ENCODE data around the gene ISG15. TPM values are rescaled to one million over a fixed set of nuclear protein-coding genes. Genes with fewer than 3 reads are reported as not detected.
"Not testable (repeated sequence)": the region's sequence is repeated elsewhere in the genome, so short reads cannot be mapped to it uniquely, and the experiment has no call there.

ISG15 gene
- total RNA-seq, 1 donor from 2014 or later: 45.5 TPM

DNA sequence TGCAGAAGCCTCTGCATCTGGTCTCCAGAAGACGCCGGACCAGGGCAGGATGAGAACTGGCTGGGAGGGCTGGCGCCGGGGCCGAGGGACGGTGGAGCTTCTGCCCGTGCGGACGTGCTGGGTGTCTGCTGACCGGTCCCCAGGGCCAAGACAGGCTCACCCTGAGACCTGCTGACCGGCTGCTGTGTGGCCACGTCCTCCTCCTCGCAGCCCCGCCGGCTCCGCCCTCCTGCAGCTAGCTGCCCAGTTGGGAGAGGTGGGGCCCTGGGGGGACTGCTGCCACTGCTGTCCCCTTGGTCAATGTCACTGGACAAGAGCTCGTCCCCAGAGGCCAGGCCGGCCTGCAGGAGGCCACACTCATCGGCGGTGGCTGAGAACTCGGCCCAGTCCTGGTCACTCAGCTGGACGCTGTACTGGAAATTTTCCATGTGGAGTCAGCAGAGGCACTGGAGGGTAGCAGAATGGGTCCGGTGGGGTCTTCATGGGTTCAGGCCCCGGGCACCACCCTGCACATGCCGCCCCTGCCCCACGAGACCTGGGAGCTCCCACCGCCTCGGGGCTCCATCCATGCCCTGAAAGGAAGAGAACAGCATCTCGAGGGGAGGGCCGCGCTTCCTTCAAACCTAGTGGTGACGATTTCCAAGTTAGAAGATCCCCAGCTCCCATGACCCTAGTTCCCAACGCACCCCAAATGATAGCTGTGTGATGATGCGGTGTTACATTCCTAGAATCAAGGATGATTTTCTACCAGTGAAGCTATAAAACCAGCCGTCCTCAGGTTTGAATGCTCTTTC lies 32.5 kb upstream of the ISG15 start:
- no peak for DNase-seq
- no peak overlapping the region for H3K27ac Mint-ChIP-seq
- H3K27me3 Mint-ChIP-seq: peaks cover 10% of the 10 kb centered on the region
- H3K4me1 Mint-ChIP-seq: peaks cover 4% of the 10 kb centered on the region
- intact Hi-C loops (cut with micrococcal nuclease): no loop called here
- H3K4me3 Mint-ChIP-seq: no peak overlapping the region
- no peaks in the 10 kb centered on the region for H3K36me3 Mint-ChIP-seq (ENCODE audit: low read depth)
- no peaks in the 10 kb centered on the region for H3K9me3 Mint-ChIP-seq

DNA sequence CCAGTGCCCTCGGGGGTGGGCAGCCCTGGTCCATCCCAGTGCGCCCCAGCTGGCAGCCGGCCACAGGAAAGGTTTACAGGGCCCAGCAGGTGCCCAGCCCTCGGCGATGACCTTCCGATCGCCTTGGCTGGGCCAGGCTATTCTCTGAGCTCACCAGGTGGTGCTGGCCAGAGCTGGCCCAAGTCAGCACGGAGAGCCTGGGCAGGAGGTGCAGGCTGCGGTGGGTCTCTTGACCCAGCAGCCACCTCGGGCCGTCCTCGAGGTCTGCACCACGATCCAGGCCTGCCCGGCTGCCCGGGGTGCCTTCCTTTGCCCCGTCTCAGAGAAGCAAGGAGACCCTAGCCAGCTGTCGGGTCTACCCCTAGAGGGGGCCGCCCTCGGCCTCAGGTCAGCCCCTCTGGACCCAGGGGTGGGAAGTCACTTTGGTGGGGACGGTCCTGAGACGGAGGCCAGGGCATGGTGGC lies 31.8 kb upstream of the ISG15 start:
- peaks cover 2% of the 10 kb centered on the region for H3K4me1 Mint-ChIP-seq
- H3K27me3 Mint-ChIP-seq: peaks cover 15% of the 10 kb centered on the region
- no peak overlapping the region for H3K4me3 Mint-ChIP-seq
- H3K36me3 Mint-ChIP-seq (ENCODE audit: low read depth): no peaks in the 10 kb centered on the region
- no peak for DNase-seq
- intact Hi-C loops (cut with micrococcal nuclease): no loop called here
- no peak overlapping the region for H3K27ac Mint-ChIP-seq
- H3K9me3 Mint-ChIP-seq: no peaks in the 10 kb centered on the region

GRCh38 chr1:981955-982558 lies 31.2 kb upstream of the ISG15 start, which contains the start of gene PERM1:
Gene PERM1 (minus strand): TSS chr1:982093. CDS start chr1:981029, 1,064 bp downstream.
- H3K4me1 Mint-ChIP-seq: peaks cover 2% of the 10 kb centered on the region
- H3K4me3 Mint-ChIP-seq: no peak within 1 kb of the TSS
- H3K9me3 Mint-ChIP-seq: no peaks in the 10 kb centered on the region
- H3K27me3 Mint-ChIP-seq: peaks cover 16% of the 10 kb centered on the region
- no peaks in the 10 kb centered on the region for H3K36me3 Mint-ChIP-seq (ENCODE audit: low read depth)
- no peak within 1 kb of the TSS for H3K27ac Mint-ChIP-seq
- intact Hi-C loops (cut with micrococcal nuclease): no loop called here
- DNase-seq: no peak

DNA sequence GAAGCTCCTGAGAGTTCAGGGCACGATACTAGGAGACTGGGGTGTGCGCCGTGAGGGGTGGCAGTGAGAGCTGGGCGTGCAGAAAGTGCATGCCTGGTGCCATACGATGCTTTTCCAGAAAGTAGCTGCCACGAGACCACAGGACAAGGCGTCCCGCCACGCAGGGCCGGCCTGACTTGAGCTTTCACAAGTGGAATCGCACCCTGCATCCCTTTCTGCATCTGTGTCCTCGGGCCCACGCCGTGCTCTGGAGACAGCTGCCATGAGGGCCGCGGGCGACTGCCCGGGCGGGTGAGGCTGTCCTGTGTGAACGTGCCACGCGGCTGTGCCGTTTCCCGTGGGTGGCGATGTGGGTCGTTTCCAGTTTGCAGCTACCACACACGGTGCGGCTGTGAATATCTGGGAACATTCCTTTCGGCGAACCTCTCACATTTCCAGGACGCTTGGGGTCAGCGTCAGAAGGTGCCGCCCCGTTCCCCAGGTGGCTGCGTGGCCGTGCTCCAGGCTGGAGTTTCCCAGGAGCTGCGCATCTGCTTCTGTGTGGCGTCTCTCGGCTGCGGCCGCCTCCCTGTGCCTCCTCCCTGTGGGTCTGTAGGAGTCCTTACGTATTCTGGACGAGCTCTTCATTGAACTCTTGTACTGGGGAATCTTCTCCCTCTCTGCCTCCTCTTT lies 30.4 kb upstream of the ISG15 start:
- Mint-ChIP-seq H3K36me3 (ENCODE audit: low read depth) (no peaks in the 10 kb centered on the region), H3K4me1 (peaks cover 2% of the 10 kb centered on the region), H3K27ac (no peak overlapping the region), H3K9me3 (no peaks in the 10 kb centered on the region), H3K4me3 (no peak overlapping the region), H3K27me3 (peaks cover 19% of the 10 kb centered on the region)
- intact Hi-C loops (cut with micrococcal nuclease): no loop called here
- no peak for DNase-seq

- Mint-ChIP-seq H3K4me3 (no peak overlapping the region), H3K4me1 (no peaks in the 10 kb centered on the region), H3K36me3 (ENCODE audit: low read depth) (no peaks in the 10 kb centered on the region), H3K27me3 (peaks cover 23% of the 10 kb centered on the region), H3K9me3 (peaks cover 3% of the 10 kb centered on the region), H3K27ac (no peak overlapping the region)
- intact Hi-C loops (cut with micrococcal nuclease): loop anchor here (1.0 kb wide), 1 partner anchor 80 kb away; no protein-coding TSS in a partner anchor
- DNase-seq: peak; percentile 89
Measured at GRCh38 chr1:983798-984475, 29.4 kb upstream of the ISG15 start.

DNA sequence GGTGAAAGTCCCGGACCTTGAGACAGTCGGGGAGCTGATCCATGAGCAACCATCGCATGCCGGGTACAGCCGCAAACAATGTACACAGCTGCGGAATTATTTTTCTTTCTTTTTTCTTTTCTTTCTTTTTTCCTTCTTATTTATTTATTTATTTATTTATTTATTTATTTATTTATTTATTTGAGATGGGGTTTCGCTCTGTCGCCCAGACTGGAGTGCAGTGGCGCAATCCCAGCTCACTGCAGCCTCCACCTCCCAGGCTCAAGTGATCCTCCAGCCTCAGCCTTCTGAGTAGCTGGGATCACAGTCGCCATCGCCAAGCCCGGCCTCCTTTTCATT lies 28.9 kb upstream of the ISG15 start:
- no peak overlapping the region for H3K4me3 Mint-ChIP-seq
- H3K9me3 Mint-ChIP-seq: peaks cover 3% of the 10 kb centered on the region
- peaks cover 26% of the 10 kb centered on the region for H3K27me3 Mint-ChIP-seq
- H3K27ac Mint-ChIP-seq: no peak overlapping the region
- intact Hi-C loops (cut with micrococcal nuclease): loop anchor here (1.0 kb wide), 1 partner anchor 80 kb away; no protein-coding TSS in a partner anchor
- H3K4me1 Mint-ChIP-seq: no peaks in the 10 kb centered on the region
- no peaks in the 10 kb centered on the region for H3K36me3 Mint-ChIP-seq (ENCODE audit: low read depth)
- no peak for DNase-seq

DNA sequence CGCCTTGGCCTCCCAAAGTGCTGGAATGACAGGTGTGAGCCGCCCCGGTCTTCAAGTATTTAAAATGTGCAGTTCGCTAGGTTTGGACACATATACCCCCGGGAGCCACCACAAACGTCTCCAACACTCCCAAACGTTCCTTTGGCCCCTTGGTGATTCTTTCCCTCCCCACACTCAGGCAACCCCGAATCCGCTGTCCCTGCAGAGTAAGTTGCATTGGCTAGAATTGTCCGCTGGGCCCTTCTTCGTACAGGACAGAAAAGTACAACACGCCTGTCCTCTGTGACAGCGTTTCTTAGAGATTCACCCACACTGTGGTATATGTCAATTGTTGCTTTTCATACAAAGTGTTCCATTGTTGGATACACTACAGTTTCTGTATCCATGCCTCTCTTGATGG lies 28.2 kb upstream of the ISG15 start:
- intact Hi-C loops (cut with micrococcal nuclease): no loop called here
- Mint-ChIP-seq H3K4me3 (no peak overlapping the region), H3K36me3 (ENCODE audit: low read depth) (no peaks in the 10 kb centered on the region), H3K4me1 (no peaks in the 10 kb centered on the region), H3K9me3 (peaks cover 3% of the 10 kb centered on the region), H3K27ac (no peak overlapping the region), H3K27me3 (peaks cover 31% of the 10 kb centered on the region)
- DNase-seq: no peak

- H3K27me3 Mint-ChIP-seq: peaks cover 31% of the 10 kb centered on the region
- H3K36me3 Mint-ChIP-seq (ENCODE audit: low read depth); H3K27ac Mint-ChIP-seq; DNase-seq; intact Hi-C loops (cut with micrococcal nuclease); H3K9me3 Mint-ChIP-seq; H3K4me3 Mint-ChIP-seq; H3K4me1 Mint-ChIP-seq: not testable (repeated sequence)
Measured at GRCh38 chr1:988061-988460, 25.2 kb upstream of the ISG15 start.

- intact Hi-C loops (cut with micrococcal nuclease); H3K9me3 Mint-ChIP-seq: not testable (repeated sequence)
- H3K27me3 Mint-ChIP-seq: peaks cover 36% of the 10 kb centered on the region
Measured at GRCh38 chr1:991275-991674, 22.0 kb upstream of the ISG15 start.

DNA sequence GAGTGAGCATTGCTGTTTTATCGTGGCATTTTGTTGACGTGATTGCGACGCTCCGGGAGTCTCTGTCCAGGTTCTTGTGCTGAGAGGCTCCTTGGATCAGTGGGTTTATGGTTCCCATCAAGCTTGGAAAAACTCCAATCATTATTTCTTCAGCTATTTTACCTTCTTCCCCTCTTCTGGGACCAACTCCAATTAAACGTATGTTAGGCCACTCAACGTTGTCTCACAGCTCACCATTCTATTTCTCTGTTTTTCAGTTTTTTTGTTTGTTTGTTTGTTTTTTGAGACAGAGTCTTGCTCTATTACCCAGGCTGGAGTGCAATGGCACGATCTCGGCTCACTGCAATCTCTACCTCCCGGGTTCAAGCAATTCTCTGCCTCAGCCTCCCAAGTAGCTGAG lies 21.4 kb upstream of the ISG15 start:
- Mint-ChIP-seq H3K9me3 (peaks cover 6% of the 10 kb centered on the region), H3K36me3 (ENCODE audit: low read depth) (peaks cover 2% of the 10 kb centered on the region), H3K4me3 (no peak overlapping the region), H3K4me1 (peaks cover 9% of the 10 kb centered on the region), H3K27ac (no peak overlapping the region), H3K27me3 (peaks cover 33% of the 10 kb centered on the region)
- DNase-seq: no peak
- intact Hi-C loops (cut with micrococcal nuclease): no loop called here

More at GRCh38 chr1:991275-991674, 22.0 kb upstream of the ISG15 start:
- H3K36me3 Mint-ChIP-seq (ENCODE audit: low read depth); H3K4me3 Mint-ChIP-seq; H3K4me1 Mint-ChIP-seq; H3K27ac Mint-ChIP-seq; DNase-seq: not testable (repeated sequence)

DNA sequence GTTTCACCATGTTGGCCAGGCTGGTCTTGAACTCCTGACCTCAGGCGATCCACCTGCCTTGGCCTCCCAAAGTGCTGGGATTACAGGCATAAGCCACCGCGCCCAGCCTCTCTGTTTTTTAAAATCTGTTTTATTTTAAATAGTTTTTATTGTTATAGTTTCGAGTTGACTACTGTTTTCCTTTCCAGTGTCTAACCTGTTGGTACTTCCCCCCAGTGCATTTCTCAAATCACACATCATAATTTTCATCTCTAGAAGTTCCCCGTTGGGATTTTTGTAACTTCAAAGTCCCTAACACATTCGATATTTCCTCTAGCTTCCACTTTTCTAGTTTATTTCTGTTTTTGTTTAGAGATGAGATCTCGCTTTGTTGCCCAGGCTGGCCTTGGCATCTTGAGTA lies 20.9 kb upstream of the ISG15 start:
- peaks cover 6% of the 10 kb centered on the region for H3K9me3 Mint-ChIP-seq
- no peak for DNase-seq
- H3K36me3 Mint-ChIP-seq (ENCODE audit: low read depth): peaks cover 2% of the 10 kb centered on the region
- H3K4me3 Mint-ChIP-seq: no peak overlapping the region
- intact Hi-C loops (cut with micrococcal nuclease): no loop called here
- H3K4me1 Mint-ChIP-seq: peaks cover 9% of the 10 kb centered on the region
- H3K27me3 Mint-ChIP-seq: peaks cover 37% of the 10 kb centered on the region
- no peak overlapping the region for H3K27ac Mint-ChIP-seq

DNA sequence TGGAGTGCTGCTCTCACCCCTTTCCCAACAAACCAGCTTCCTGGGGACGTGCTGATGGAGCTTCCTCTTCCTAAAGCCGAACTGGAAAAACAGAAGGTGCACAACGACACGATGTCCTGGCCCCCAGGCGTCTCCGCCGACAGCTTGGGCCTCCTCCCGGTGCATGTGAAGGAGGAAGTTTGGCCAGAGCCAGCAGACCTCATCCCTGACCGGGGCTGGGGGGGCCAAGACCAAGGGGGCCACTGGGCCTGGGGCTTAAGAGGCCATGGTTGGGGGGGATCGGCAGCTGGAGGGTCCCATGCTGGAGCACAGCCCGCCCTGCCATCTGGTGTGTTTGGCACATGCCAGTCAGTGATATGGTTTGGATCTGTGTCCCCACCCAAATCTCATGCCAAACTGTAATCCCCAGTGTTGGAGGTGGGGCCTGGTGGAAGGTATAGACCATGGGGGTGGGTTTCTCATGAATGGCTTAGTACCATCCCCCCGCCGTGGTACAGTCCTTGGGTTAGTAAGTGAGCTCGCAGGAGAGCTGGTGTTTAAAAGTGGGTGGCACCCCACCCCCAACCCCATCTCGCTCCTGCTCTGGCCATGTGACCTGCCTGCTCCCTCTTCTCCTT lies 19.8 kb upstream of the ISG15 start:
- peaks cover 5% of the 10 kb centered on the region for H3K9me3 Mint-ChIP-seq
- no peak for DNase-seq
- H3K27me3 Mint-ChIP-seq: peaks cover 34% of the 10 kb centered on the region
- H3K4me3 Mint-ChIP-seq: no peak overlapping the region
- no peak overlapping the region for H3K27ac Mint-ChIP-seq
- H3K4me1 Mint-ChIP-seq: peaks cover 9% of the 10 kb centered on the region
- intact Hi-C loops (cut with micrococcal nuclease): no loop called here
- peaks cover 2% of the 10 kb centered on the region for H3K36me3 Mint-ChIP-seq (ENCODE audit: low read depth)

- intact Hi-C loops (cut with micrococcal nuclease); H3K4me3 Mint-ChIP-seq; H3K4me1 Mint-ChIP-seq; DNase-seq; H3K36me3 Mint-ChIP-seq (ENCODE audit: low read depth); H3K27ac Mint-ChIP-seq; H3K9me3 Mint-ChIP-seq: not testable (repeated sequence)
- peaks cover 25% of the 10 kb centered on the region for H3K27me3 Mint-ChIP-seq
Measured at GRCh38 chr1:994546-994945, 18.8 kb upstream of the ISG15 start.
